ENCODE results near the gene VCAM1.

The VCAM1 gene

GRCh38 chr1:100782473-100783039, 63.0 kb downstream of the VCAM1 start:
- DNase-seq = no peak

GRCh38 chr1:100785470-100786052, 66.0 kb downstream of the VCAM1 start:
- no peak for DNase-seq

- DNase-seq = no peak
Observed at GRCh38 chr1:100786870-100787269, 67.3 kb downstream of the VCAM1 start.

Measured in activated T-cell treated with anti-CD3 and anti-CD28 coated beads, Interleukin-2, amount 50 U/mL, for 48 hours (primary cell).